ENCODE results near the gene FOXI3.
"Not testable (repeated sequence)": the region's sequence is repeated elsewhere in the genome, so short reads cannot be mapped to it uniquely, and the experiment has no call there.

FOXI3 gene

GRCh38 chr2:88442061-88442460, 10.4 kb downstream of the FOXI3 start:
- no peak for DNase-seq (ENCODE audit: low spot score)

- no peak for DNase-seq (ENCODE audit: low spot score)
Observed at GRCh38 chr2:88437010-88437409, 15.5 kb downstream of the FOXI3 start.

- DNase-seq (ENCODE audit: low spot score), result no peak
Observed at GRCh38 chr2:88429929-88430328, 22.6 kb downstream of the FOXI3 start.

GRCh38 chr2:88423733-88424132, 28.8 kb downstream of the FOXI3 start:
- no peak for DNase-seq (ENCODE audit: low spot score)

- DNase-seq (ENCODE audit: low spot score), result not testable (repeated sequence)
Observed at GRCh38 chr2:88419051-88419450, 33.4 kb downstream of the FOXI3 start.

- DNase-seq (ENCODE audit: low spot score), result no peak
Observed at GRCh38 chr2:88416016-88416663, 36.4 kb downstream of the FOXI3 start.

- DNase-seq (ENCODE audit: low spot score), result not testable (repeated sequence)
Observed at GRCh38 chr2:88408870-88409269, 43.6 kb downstream of the FOXI3 start.

- DNase-seq (ENCODE audit: low spot score), result no peak
Observed at GRCh38 chr2:88400037-88400767, 52.3 kb downstream of the FOXI3 start.

GRCh38 chr2:88398180-88398579, 54.3 kb downstream of the FOXI3 start:
- no peak for DNase-seq (ENCODE audit: low spot score)

Measured in activated CD4-positive, alpha-beta T cell treated with anti-CD3 and anti-CD28 coated beads, Interleukin-2, Interleukin-4, amounts not matched to agents 100 ng/mL and 50 ng/mL, durations not matched to agents 16 hours and 8 hours (primary cell).